ENCODE results near the gene C7.
A peak's percentile ranks its signal among the peaks of the same experiment; 100 is the strongest.
"Not testable (repeated sequence)": the region's sequence is repeated elsewhere in the genome, so short reads cannot be mapped to it uniquely, and the experiment has no call there.

The C7 gene

DNA sequence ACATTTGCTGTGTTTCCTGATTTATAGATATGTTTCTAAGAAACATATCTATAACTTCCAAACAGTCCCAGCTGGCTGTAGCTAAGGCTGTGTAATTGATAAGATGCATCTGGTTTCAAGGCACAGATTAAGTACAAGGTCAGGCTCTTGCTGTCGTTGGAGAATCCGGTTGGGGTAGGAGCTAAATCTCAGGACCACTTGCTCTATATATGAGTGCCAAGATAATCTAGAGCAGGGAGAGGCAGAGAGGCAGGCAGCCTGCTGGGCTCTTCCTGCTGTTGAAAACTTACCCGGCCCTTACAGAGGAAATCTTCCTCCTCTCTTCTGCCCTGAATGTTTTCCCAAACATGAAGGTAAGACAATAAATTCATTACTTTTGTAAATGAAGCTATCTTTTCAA is at the start of gene C7:
TSS of gene C7 (plus strand) at position 234 of the 400 bp plus-strand sequence. CDS start at position 348, 114 bp downstream.
- DNase-seq: no peak

DNA sequence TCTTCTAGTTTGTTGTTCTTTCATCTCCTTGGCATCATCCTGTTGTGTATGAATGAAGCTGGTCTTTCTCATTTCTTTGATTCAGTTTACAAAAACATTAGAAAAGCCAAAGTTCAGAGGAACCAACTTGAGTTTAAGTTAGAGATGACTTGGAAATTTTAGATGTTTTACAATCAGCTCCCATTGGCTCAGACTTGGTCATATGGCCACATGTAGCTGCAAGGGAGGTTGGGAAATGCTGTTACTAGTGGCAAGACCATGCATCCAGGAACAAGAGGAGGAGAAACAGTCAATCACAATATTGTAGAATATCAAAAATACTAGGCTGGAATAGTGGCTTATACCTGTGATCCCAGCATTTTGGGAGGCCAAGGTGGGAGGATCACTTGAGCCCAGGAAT is 48.6 kb upstream of the C7 start:
- no peak for DNase-seq

DNA sequence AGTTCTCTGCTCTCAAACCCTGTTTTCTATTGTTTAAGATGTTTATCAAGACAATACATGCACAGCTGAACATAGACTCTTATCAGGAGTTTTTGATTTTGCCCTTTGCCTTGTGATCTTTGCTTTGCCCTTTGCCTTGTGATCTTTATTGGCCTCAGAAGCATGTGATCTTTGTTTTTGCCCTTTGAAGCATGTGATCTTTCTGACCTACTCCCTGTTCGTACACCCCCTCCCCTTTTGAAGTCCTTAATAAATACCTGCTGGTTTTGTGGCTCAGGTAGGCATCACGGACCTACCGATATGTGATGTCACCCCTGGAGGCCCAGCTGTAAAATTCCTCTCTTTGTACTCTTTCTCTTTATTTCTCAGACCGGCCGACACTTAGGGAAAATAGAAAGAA is 44.3 kb upstream of the C7 start:
- not testable (repeated sequence) for DNase-seq

DNA sequence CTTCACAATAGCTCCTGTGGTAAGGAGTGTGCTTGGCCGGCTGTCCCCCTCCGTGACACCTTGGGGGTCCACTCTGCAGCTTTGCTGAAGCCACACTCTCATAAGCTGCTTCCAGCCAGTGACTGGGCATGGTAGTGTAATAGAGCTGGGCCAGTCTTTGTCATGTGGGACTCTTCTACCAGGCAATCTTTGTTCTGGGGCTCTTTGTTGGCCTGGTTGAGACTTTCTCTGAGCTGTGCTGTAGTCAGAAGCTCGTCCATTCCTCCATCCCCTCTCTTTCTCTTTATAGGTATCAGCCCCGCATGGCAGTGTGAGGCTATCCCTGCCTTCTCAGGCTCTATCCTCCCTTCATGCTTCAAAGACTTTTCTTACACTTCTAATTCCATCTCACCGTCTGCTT is 42.5 kb upstream of the C7 start:
- DNase-seq: no peak

DNA sequence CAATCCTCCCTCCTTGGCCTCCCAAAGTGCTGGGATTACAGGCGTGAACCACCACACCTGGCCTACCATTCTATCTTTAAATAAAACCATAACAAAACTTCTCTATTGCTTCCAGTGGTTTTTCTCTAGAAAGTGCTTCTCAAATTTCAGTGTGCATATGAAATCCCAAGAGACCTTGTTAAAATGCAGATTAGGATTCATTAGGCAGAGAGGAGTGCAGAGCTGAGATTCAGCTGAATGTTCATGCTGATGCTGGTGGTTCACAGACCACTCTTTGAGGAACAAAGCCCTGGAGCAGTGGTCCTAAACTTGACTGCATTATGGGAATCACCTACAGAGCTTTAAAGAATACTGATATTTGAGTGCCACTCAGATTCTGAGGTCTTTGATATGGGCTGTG is 39.9 kb upstream of the C7 start:
- DNase-seq: no peak

DNA sequence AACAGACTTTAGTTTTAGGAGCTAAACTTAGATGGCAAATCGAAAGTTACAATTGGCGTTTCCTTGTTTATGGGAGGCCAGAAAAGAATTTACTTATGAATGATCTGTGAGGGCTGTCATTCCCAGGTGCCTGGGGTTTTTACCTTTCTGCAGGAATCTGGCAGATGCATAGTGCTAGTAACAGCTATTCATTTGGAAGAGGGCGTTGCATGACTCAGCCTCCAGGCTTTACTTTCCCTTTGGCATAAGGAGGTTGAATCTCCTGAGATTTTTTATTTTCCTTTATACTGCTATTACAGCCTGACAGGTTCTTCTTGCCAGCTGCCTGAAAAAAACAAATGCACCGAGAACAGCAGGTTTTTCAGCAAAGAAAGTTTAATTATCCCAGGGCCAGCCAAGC is 38.1 kb upstream of the C7 start:
- no peak for DNase-seq

DNA sequence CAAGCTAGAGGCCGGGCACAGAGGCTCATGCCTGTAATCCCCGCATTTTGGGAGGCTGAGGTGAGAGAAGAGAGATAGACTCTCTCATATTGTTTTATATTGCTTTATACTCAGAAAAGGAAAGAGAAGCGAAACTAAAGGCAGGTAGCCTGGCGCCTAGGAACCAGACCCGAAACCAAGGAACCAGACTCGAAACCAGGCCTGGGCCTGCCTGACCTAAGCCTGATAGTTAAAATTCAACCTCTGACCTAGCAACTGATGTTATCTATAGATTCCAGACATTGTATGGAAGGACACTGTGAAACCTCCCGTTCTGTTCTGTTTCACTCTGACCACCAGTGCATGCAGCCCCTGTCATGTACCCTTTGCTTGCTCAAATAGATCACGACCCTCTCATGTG is 37.0 kb upstream of the C7 start:
- not testable (repeated sequence) for DNase-seq

DNA sequence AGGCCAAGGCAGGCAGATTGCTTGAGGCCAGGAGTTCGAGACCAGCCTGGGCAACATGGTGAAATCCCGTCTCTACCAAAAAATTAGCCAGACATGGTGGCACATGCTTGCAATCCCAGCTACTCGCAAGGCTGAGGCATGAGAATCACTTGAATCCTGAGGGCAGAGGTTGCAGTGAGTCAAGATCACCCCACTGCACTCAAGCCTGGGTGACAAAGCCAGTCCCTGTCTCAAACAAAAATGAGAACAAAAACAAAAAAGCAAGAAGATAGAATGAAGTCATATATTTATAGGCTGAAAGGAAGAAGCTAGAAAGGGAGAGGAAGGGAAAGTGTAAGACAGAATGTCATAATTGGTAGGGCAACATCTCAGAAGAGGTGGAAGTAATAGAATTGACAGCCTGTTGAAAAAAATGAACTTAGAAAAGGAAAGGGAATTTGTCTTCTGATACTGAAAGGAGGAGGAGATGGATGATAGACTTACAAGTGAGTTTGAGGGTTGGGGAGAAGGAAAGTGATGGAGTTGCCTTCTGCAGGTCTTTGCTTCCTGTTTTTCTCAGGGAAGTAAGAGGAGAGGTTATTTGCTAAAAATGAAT is 35.9 kb upstream of the C7 start:
- DNase-seq: no peak

DNA sequence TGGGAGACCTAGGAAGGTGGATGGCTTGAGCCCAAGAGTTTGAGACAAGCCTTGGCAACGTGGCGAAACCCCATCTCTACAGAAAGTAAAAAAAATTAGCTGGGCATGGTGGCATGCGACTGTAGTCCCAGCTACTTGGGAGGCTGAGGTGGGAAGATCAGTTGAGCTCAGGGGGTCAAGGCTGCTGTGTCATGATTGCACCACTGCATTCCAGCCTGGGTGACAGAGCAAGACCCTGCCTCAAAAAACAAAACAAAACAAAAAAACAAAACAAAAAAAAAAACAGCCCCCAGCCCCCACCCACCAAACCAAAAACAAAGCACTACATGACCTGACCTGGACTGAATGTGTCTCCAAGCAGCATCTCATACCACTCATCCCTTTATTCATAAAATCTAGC is 33.3 kb upstream of the C7 start:
- DNase-seq: no peak

DNA sequence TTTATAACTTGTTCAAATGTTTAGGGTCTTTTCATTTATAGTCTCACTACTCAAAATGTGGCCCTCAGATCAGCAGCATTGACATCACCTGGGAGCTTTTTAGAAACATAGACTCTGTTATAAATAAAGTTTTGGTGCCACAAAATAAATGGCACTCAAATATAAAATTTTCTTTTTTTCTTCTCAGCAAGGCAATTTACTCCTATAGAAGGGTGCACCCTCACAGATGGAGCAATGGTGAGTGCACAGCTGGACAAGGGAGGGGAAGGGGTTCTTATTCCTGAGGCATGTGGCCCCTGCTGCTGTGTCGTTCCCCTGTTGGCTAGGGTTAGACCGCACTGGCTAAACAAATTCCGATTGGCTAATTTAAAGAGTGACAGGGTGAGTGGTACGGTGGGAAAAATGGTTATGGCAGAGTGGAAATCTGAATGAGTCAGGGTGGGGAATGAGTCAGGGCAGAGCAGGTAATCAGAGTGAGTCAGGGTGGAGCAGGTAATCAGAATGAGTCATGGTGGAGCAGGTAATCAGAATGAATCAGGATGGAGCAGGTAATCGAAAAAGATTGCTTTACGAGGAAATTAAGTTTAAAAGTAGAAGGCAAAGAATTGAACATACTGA is 31.8 kb upstream of the C7 start:
- peak; percentile 11 for DNase-seq

DNA sequence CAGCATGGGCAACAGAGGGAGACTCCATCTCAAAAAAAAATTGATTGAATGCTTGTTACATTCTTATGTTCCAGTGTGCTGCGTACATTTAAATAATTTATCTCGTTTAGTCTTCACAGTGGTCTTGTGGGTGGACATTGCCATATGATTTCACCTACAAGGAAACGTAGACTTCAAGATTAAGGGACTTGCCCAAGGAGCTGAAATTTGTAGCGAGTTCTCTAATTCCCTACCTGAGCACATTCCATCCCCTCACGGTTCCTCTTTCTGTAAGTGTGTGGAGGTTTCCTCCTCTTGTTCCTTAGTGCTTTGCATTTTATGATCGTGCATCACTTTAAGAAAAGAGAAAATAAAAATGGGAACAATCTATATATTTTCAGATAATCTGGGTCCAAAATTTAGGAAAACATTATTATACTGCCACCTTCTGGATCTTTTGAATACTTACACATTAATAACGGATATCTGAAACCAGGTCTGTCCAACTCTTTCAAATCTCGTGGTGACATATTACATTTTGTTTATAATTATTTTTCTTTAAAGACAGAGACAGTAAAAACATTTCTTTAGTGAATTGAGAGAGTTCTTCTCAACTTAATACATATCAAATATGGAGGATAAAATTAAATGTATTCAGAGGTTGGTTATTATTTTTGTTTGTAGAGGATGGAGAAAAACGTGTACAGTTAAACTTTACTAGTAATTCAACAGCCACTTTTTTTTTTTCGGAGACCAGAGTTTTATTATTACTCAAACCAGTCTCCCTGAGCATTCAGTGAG is 29.9 kb upstream of the C7 start:
- peak; percentile 27 for DNase-seq

DNA sequence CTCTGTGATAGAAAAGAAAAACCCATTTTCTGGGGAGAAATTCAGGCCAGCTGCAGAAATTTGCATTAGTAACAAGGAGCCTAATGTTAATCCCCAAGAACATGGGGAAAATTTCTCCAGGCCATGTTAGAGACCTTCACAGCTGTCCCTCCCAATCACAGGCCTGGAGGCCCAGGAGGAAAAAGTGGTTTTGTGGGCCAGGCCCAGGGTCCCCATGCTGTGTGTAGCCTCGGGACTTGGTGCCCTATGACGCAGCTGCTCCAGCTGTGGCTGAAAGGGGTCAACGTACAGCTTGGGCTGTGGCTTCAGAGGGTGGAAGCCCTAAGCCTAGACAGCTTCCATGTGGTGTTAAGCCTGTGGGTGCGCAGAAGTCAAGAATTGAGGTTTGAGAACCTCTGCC is 27.0 kb upstream of the C7 start:
- DNase-seq: no peak

DNA sequence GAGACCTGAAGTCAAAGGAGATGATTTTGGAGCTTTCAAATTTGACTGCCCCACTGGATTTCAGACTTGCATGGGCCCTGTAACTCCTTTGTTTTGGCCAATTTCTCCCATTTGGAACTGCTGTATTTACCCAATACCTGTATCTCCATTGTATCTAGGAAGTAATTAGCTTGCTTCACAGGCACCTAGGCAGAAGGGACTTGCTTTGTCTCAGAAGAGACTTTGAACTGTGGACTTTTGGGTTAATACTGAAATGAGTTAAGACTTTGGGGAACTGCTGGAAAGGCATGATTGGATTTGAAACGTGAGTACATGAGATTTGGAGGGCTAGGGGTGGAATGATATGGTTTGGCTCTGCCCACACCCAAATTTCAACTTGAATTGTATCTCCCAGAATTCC is 26.2 kb upstream of the C7 start:
- DNase-seq: not testable (repeated sequence)

DNA sequence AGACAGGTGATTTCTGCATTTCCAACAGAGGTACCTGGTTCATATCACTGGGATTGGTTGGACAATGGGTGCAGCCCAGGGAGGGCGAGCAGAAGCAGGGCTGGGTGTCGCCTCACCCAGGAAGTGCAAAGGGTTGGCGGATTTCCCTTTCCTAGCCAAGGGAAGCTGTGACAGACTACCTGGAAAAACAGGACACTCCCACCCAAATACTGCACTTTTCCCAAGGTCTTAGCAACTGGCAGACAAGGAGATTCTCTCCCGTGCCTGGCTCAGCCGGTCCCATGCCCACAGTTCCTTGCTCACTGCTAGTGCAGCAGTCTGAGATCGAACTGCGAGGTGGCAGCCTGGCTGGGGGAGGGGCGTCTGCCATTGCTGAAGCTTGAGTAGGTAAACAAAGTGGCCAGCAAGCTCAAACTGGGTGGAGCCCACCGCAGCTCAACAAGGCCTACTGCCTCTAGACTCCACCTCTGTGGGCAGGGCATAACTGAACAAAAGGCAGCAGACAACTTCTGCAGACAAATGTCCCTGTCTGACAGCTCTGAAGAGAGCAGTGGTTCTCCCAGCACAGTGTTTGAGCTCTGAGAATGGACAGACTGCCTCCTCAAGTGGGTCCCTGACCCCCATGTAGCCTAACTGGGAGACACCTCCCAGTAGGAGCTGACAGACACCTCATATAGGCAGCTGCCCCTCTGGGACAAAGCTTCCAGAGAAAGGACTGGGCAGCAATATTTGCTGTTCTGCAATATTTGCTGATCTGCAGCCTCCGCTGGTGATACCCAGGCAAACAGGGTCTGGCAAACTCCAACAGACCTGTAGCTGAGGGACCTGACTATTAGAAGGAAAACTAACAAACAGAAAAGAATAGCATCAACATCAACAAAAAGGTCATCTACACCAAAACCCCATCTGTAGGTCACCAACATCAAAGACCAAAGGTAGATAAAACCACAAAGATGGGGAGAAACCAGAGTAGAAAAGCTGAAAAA is 13.6 kb upstream of the C7 start:
- DNase-seq: not testable (repeated sequence)

DNA sequence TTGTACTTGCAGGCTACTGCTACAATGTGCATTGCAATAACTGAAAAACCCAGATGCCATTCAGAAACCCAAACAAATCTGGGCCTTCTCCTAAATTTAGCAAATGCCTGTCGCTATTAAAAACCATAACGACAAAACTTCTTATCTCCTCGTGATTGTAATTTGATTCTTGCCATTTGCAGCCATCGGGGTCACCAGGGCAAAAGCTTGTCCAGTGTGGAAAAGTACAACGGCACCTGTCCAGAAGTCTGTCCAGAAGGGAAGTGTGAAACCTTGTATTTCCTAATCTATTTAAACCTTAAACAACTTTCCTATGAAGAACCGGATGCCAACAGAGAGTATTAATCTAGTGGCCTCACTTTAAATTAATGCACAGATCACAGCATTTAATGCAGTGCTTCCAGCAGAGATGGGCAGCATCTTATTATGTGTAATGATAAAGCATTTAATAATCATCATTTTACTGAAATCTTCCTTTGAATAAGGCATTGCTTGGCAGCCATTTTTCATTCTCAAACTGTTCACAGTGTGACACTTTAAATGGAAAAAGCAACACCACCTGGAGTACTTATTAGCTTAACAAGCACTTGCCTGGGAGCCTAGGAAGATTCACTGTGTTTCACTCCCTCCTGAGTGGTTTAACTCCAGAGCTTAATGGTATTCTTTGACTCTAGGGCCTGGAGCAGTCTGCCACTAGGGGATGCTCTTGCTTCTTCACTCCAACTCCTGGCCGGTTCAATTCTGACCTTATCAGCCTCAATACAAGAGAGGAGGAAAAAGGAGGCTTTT is 4.9 kb upstream of the C7 start:
- peak; percentile 22 for DNase-seq

DNA sequence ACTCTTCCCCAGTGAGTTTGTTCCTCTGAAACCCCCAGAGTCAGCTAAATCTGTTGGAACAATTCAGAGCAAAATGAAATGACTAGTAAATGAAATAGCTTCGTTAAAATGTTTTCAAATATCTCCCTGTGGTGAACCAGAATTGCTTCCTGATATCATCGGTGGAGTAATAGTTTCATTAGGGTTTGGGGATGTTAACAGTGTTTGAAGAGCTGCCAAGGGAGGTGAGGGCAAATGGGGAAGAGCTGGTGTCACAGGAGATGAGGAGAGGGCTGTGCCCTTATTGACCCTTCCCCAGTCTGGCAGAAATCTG is 4.3 kb upstream of the C7 start:
- no peak for DNase-seq

DNA sequence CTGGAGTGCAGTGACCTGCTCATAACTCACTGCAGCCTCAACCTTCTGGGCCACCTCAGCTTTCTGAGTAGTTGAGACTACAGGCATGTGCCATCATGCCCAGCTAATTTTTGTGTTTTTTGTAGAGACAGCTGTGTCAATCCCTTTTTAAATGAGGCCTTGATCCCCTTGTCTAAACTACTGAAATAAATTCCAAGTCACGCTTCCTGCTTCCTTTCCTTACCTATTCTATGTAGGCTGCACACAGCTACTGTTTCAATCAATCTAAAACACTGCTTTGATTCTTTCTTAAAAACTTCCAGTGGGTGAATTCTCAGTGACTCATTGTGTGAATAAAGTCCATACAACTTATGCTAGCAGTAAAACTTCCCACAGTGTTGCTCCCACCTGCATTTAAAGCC is 2.9 kb upstream of the C7 start:
- no peak for DNase-seq

DNA sequence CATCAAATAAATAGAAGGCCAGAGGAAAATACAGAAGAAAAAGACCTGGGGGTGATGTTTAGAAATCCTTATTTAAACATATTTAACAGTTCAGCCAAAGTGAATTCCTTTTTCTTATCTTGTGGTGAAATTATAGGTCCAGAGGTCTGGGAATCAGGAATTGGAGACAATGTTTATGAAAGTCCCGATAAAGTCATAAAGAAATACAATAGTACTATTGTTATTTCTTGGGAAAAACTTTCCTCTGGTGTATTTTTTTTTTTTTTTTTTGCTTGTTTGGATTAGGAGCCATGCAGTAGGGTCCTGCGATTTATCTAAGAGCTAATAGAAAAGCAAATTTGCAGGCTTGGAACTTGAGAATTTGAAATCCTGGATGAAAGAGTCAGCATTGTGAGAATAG is 426 bp downstream of the C7 start:
- no peak for DNase-seq

DNA sequence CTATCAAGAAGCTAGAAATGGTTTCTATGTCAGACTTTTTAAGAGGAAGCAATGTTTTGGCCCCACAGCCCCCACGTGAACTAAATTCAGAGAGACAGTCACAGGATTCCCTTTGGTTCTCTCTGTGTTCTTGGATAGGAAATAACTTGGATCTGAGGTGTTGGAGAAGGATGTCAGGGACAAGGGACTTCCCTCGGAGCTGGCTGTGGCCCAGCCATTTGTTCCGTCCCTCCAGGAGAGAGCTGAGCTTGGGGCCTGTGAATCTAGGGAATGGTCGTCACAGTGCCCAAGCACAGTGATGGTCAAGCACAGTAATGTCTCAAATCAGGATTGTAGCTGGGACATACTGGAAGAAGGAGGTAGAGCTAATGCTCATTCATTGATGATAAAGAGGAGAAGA is 2.0 kb downstream of the C7 start:
- DNase-seq: no peak

DNA sequence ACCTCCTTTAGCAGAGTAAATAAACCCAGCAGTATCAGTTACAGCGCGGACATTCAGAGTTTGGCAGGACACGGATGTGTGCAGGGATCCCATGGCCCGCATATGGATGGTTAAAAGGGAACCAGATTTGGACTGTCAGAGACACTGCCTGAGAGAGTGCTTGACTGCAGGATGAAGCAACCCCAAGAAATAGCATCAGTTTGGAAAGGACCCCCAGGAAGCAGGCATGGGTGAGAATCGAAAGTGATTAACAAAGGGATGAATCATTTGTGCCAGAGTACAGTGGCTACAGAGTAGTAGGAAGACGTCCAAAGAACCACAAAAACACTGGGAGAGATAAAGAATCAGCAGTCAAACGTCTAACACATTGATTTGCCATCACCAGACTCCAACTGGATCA is 5.5 kb downstream of the C7 start:
- DNase-seq: no peak

DNA sequence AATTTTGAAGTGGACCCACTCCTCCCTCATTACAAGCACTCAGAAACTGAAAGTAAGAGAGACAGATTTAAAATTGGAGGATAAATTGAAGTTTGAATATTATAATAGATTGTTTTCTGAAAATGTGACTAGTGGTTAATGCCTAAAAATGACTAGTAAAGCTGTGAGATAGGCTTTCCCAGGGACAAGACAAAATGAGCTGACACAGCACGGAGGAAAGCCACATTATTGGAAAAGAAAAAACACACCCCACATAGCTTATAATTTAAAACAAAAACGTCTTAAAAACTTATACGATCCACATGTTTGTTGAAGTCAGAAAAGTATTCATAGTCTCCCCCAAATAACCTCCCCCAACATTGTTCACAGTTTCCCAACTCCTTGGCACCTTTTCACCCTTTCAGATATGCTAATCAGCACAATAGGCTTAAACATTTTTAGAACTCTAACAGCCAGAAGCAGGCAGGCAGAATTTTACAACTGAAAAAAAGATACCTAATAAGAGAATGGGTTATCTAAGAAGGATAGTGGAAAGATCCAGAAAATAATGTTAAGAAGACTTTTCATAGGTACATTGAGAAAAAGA is 6.1 kb downstream of the C7 start:
- DNase-seq: no peak

DNA sequence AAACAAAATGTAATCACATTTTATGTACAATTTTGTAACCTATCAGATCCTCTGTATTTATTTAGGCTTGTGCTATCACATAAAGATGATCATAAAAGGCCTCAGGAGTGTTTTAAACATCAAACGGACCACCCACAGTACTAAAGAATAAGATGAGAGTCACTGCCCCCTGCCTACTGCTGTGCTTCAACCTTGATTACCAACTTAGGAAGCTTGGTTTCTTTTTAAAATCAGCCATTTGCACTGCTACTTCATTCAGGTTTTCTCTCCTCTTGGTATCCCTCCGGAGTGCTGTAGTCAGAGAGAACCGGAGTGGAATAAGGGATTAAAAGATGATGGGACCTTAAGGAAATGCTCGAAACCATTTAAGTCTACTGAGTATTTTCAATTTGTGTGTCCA is 6.9 kb downstream of the C7 start:
- DNase-seq: no peak
